NOMO-1 treated with DMSO at 0.1 percent for 48 hours (cell line): Measurements from ENCODE around the gene ALG14.
"Not testable (repeated sequence)": the region's sequence is repeated elsewhere in the genome, so short reads cannot be mapped to it uniquely, and the experiment has no call there.

Source experiments
- DNase-seq: peaks from one replicate; lab custom pipeline; 2025; ENCODE audit not compliant: unreplicated experiment; lab: John Stamatoyannopoulos, UW

Gene ALG14

DNA sequence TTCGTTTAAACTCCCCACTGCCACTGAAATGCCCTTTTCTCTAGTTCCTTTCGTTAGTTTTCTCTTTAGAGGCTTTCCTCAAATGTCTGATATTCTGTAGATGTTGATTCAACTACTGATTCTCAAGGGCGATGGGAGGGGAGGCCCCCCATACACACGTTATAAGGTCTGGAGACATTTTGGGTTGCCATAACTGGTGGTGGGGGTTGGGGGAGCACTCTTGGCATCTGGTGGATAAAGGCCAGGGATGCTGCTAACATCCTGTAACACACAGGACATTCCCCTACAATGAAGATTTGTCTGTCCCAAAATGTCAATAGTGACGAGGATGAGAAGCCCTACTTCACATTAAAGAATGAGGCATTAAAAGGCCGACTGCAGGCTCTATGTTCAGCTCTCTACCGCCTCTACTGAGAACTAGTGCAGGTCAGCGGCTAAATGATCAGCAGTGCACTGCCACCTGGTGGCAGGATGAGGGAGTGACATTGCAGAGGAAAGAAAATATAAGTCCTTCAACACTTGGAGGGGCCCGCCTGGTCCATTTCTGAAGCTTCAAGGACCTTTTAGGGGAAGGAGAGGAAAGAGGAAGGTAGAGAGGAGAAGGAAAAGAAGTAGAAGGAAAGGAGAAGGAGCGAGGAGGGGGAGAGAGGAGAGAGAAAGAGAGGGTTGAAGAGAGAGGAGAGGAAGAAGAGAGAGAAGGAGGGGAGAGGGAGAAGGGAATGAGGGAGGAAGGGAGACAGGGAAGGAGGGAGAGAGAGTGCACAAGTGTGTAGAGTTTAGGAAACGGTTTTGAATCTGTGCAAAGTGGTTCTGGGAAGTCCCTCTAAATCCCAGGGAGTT is 29.4 kb downstream of the ALG14 start:
- peak; percentile 75 for DNase-seq

DNA sequence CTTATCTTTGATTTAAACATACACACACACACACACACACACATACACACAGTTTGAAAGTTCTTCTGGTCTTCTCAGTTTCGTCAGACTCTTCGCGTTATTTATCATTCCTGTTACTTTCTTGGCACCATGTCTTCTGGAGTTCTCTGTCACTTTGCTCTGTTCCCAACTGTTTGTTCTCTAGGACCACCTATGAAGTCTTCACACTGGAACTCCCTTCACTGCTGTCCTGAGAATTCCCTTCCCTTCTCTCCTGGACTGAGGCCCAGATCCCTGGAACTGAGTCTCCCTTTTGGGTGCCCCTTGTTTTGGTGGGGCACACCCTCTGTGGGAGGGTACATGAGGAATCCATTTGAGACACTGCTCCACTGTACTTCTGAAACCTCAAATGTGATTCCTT is 30.5 kb downstream of the ALG14 start:
- no peak for DNase-seq

DNA sequence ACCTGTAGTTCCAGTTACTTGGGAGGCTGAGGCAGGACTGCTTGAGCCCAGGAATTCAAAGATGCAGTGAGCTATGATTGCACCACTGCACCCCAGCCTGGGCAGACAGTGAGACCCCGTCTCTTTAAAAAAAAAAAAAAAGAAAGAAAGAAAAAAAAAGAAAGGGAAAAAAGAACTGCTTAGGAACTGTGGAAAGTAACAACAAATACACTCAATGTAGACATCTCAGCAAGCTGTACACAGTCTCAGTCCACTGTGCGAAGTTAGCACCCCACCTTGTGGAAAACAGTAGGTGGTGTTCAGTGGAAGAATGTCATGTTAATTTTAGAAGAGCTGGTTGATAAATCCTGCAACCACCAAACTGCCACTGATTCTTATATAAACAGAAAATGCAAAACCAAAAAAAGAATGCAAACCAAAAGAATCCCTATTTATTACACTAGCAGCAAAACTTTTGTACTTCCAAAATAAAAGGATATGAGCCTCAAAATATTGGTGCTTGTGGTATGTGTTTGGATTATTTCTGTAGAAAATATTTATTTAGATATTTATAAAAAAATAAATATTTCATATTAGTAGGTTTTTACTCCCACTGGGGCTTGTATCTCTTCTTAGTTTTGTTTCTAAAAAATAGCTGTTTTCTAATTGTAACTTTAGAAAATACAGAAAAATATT is 31.1 kb downstream of the ALG14 start:
- DNase-seq, result peak; percentile 26

DNA sequence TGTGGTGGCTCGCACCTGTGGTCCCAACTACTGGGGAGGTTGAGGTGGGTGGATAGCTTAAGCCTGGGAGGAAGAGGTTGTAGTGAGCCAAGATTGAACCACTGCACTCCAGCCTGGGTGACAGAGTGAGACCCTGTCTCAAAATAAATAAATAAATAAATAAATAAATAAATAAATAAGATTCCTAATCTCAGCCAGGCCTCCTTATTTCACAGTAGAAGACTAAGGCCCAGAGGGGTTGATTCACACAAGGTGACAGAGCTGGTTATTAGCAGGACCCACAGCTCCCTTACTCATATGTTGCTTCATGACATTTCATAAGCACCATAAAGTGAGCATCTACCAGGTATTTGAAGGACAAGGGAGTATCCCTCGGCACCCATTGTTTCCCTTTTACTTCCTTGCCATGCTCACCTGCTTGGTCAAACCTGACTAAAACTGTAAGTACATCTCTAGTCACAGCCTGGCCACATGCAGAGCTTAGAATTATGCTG is 32.7 kb downstream of the ALG14 start:
- DNase-seq, result no peak

- DNase-seq, result no peak
Observed at GRCh38 chr1:95039360-95040031, 33.3 kb downstream of the ALG14 start.

- DNase-seq, result no peak
Observed at GRCh38 chr1:95035536-95035935, 37.2 kb downstream of the ALG14 start.

DNA sequence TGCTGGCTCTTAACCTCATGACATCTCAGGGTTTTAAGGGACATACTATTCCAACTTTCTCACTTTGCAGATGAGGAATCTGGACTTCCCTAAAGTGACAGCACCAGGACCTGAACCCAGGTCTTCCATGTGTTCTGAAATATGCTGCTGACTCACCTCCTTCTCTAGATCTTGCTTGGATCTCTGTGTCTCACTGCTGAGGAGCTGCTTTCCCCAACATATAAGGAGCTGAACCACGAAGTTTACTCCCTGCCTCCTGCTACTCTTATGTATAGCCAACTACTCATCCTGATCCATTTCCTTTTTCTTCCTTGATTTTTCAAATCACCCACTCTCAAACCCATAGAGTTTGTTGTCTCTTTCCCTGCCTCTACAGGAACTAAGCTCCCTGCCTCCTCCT is 38.2 kb downstream of the ALG14 start:
- no peak for DNase-seq

- no peak for DNase-seq
Observed at GRCh38 chr1:95033843-95034242, 38.9 kb downstream of the ALG14 start.

DNA sequence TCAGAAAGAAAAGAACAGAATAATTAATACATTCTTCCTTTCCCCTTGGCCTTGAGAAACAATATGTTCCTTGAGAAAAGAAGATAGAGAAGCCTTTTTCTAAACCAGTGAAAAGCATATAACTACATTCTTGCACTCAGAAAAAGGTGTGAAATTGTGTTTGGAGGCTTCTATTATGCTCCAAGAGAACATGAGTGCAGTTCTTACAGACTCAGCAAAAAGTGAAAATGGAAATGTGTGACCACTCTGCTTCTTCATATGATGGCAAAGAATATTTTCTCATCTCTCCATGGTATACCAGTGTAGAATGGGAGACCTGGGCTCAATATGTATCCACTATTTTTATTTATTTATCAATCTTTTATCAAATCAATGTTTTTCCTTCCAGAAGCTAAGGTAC is 43.2 kb downstream of the ALG14 start:
- DNase-seq, result no peak

DNA sequence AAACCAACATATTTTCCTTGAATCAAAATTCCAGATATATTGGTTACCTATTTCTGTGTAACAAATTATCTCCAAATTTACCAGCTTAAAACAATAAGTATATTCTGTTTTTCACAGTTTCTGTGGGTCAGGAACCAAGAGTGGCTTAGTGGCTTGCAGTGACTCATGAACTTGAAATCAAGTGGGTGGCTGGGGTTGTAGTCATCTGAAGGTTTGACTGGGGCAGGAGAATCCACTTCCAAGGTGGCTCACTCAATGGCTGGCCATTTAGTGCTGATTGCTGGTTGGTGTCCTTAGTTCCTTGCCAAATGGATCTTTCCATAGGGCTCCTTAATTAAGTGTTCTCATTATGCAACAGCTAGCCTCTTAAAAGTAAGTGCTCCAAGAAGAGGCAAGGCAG is 43.8 kb downstream of the ALG14 start:
- no peak for DNase-seq

DNA sequence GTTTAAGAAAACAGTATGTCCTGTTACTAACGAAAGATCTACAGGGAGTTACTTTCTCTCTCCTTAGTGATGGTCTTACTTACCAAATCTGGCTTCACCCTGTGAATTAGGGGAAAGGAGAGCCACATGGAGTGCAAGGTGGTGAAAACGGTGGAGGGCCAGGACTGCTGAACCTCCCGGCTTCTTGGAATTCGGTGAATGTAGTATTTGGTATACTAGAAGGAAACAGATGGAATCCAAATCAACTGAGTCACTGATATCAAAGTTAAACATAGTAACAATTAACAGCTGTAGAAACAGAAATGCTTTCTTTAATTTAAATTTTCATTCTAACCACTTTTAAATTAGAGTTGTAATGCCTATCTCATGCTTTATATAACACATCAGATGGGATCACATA is 45.7 kb downstream of the ALG14 start:
- DNase-seq, result no peak

GRCh38 chr1:95023399-95024043 is 49.2 kb downstream of the ALG14 start:
- no peak for DNase-seq

GRCh38 chr1:95022644-95022926 is 50.2 kb downstream of the ALG14 start:
- no peak for DNase-seq

DNA sequence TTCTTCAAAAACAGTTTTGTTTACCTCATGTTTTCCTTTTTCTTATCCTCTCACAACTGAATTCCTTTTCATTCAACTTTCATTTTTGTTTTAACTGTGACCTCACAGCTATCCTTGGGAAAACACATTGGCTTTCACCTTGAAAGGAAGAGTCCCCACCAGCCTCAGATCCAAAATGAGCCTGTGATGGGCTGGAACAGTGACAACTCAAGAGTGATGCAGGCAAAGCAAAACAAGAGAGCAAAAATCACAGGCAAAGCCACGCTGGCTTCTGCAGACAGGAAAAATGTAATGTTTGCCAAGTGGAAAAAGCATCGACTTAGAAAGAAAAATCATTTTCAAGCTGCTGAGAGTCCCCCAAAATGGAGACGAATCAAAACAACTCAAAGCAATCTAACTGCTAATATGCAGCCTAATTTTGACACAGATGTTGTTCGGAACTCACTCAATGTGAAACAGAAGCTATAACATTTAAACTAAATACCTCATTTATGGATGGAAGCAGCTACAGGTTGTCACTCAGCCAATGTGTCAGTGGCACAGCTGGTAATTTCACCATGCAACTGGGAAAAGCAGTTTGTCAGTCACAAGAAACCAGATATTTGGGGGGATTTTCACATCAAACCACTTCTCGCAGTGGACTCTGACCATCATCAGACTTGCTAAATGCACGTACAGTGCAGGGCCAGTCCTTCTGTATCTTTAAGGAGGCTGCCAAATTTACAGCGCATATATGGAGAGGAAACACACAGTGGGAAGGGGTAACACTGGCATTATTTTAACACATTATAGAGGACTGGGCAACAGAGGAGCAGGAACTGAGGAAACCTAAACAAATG is 50.7 kb downstream of the ALG14 start:
- DNase-seq, result no peak

- DNase-seq, result no peak
Observed at GRCh38 chr1:95021119-95021518, 51.6 kb downstream of the ALG14 start.

- DNase-seq, result not testable (repeated sequence)
Observed at GRCh38 chr1:95019466-95019865, 53.3 kb downstream of the ALG14 start.

DNA sequence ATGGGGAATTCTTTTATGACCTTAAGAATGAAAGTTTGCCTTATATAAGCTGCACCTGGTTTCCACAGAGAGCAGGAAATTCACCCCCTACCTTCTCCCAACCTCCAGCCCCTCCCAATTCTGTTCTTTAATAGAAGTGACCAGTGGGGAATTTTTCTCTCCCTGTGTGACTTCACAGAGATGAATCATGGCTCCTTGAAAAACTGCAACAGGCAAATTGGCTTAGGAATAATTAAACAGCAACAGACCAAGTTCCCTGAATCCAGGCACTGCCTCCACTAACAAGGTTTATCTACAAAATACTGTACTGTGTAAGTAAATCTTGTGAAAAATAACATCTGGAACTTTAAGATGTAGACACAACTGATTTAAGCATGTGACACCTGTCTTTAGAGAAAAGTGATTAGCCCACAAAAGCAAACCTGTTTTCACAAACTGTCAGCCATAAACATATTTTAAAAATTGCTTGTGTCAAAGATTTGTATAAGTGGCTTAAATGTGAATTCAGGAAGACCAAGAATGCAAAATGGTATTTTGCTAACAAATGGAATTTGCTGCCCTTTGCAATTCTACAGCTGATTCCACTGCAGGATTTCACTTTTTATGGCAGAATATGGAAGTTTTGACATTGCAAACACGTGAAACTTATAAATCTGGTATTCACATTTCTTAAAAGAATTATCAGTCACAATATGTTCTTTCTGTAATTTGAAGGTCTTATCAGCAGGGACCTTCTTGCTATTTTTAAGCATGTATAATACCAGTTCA is 54.0 kb downstream of the ALG14 start:
- no peak for DNase-seq

GRCh38 chr1:95017775-95018174 is 55.0 kb downstream of the ALG14 start:
- no peak for DNase-seq

GRCh38 chr1:95015076-95015475 is 57.7 kb downstream of the ALG14 start:
- no peak for DNase-seq
